Epithelial cell of proximal tubule (primary cell): ENCODE data around the gene NOX1. TPM values are rescaled to one million over a fixed set of nuclear protein-coding genes. Genes with fewer than 3 reads are reported as not detected.
"Not testable (repeated sequence)": the region's sequence is repeated elsewhere in the genome, so short reads cannot be mapped to it uniquely, and the experiment has no call there.

Experiments
- DNase-seq: peaks from one replicate; pipeline ENCODE4 v3.0.0-alpha.2; 2011; ENCODE audit warnings: low read depth
- H3K4me3 ChIP-seq: 2 replicates; pipeline ENCODE4 v1.5.1; 2011; ENCODE audit warnings: low read depth, mild to moderate bottlenecking, low read length
- total RNA-seq: library from RNA; depleted of rRNA; stranded (reverse); fragments of >200 nt; gene quantifications from 2 replicates; pipeline ENCODE4 v1.2.3, GENCODE V29; 2015
- TF ChIP-seq, protein P1 (sequence below): conservative IDR thresholded peaks from 2 replicates; pipeline ENCODE4 v1.5.1; 2012; ENCODE audit warnings: low read depth, mild to moderate bottlenecking, low read length

The NOX1 gene
- total RNA-seq, 1 donor from 2014 or later: not detected

DNA sequence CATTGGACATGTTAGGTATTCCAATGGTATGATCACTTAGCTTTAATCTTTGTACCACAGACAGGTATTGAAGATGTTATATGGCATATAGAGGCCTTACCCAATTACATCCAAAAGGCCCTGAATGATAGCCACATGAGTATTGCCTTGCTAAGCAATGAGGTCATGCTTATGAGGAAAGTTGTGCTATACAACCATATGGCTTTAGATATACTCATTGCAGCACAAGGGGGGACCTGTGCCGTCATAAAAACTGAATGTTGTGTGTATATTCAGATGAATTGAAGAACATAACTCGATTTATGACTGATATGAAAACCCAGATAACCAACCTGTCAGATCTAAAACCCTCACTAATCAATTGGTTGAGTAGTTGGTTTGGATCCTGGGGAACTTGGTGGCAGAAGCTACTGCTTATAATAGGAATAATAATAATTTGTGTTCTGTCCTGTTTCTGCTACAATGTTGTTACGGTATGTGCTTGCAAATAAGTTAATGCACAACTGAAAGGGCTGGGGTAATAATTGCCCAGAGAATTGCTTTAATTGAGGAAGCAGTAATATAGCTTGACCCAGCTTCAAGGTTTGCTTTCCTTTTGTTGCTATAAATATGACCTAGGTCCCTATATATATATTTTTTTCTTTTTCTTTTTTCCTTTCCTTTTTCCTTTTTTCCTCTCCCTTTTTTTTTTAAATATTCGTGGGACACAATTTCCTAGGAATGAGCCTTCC lies 75.5 kb downstream of the NOX1 start:
- no peak for DNase-seq
- no peak overlapping the region for H3K4me3 ChIP-seq
- TF ChIP-seq, protein P1, sequence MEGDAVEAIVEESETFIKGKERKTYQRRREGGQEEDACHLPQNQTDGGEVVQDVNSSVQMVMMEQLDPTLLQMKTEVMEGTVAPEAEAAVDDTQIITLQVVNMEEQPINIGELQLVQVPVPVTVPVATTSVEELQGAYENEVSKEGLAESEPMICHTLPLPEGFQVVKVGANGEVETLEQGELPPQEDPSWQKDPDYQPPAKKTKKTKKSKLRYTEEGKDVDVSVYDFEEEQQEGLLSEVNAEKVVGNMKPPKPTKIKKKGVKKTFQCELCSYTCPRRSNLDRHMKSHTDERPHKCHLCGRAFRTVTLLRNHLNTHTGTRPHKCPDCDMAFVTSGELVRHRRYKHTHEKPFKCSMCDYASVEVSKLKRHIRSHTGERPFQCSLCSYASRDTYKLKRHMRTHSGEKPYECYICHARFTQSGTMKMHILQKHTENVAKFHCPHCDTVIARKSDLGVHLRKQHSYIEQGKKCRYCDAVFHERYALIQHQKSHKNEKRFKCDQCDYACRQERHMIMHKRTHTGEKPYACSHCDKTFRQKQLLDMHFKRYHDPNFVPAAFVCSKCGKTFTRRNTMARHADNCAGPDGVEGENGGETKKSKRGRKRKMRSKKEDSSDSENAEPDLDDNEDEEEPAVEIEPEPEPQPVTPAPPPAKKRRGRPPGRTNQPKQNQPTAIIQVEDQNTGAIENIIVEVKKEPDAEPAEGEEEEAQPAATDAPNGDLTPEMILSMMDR: no peak

DNA sequence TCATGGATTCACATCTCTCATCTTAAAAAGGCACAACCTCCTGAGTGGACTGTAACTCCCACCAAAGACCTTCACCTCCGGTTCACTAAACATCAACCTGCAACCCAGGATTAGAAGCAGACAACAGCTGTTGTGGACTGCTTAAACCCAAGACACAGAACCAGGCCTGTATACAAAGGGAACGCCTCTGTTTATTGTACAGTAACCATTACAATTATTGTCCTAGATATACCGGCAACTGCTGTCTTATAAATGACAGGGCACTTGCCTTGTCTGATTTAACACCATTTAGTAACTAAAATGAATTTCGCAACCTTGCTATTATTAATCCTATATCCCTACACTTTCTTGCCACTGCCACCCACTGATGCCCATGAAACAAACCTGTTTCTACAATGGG lies 76.8 kb downstream of the NOX1 start:
- DNase-seq: no peak
- no peak overlapping the region for H3K4me3 ChIP-seq
- TF ChIP-seq, protein P1: no peak

DNA sequence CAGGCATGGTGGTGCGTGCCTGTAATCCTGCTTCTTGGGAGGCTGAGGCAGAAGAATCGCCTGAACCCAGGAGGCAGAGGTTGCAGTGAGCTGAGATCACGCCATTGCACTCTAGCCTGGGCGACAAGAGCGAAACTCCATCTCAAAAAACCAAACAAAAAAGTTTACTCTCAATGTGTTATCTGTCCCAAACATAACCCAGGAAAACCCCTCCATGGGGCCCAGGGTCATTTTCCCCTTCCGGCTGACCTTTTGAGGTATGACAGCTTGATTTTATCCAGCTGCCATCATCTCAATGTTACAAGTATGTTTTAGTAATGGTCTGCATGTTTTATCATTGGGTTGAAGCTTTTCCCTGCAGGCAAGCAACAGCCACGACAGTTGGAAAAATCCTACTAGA lies 77.8 kb downstream of the NOX1 start:
- H3K4me3 ChIP-seq, DNase-seq: not testable (repeated sequence)

Other genes starting within 250 kb of the NOX1 start
- 39.5 and 59.0 TPM in 2 replicates for gene TSPAN6, start 237.6 kb downstream of the NOX1 start, total RNA-seq
- gene SRPX2, start 230.2 kb downstream of the NOX1 start, total RNA-seq: 7.2 and 29.5 TPM in 2 replicates
- gene SYTL4, start 142.2 kb downstream of the NOX1 start, total RNA-seq: 5.3 and 8.0 TPM in 2 replicates
- 19.8 and 37.4 TPM in 2 replicates for gene CSTF2, start 54.0 kb downstream of the NOX1 start, total RNA-seq
- gene XKRX, start 54.6 kb upstream of the NOX1 start, total RNA-seq: not detected in 2 replicates
- not detected in 2 replicates for gene ARL13A, start 95.3 kb upstream of the NOX1 start, total RNA-seq
- 5.0 and 14.4 TPM in 2 replicates for gene TRMT2B, start 177.8 kb upstream of the NOX1 start, total RNA-seq
- gene TMEM35A, start 204.5 kb upstream of the NOX1 start, total RNA-seq: 0.29 and 1.0 TPM in 2 replicates
- 20.4 and 27.9 TPM in 2 replicates for gene CENPI, start 223.8 kb upstream of the NOX1 start, total RNA-seq